ENCODE measurements around the gene ZEB2.
A peak's percentile ranks its signal among the peaks of the same experiment; 100 is the strongest.

The ZEB2 gene

DNA sequence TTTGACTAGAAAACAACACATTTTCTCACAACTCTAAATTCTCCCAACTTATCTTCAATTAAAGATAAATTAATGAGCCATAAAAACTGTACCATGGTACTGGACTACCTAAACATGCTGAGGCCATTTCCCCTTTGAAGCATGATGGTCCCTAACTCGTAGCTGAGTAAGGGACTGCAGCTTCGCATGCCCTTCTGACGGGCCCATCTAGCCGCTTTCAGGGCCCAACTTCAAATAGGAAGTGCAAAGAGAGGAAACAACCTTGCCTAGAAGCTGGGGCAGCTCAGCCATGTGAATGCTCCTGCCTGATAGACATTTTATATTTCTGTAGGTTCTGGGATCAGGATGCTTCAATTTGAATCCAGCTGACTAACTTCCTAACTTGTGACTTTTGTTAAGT, 72.4 kb downstream of the ZEB2 start:
- Histone ChIP-seq H3K9me2 (replicated peaks; ENCODE audit: low read depth, low read length) (no peaks in the 10 kb centered on the region), H4K20me1 (ENCODE audit: insufficient read depth, low read length, poor library complexity, severe bottlenecking) (no peaks in the 10 kb centered on the region), H3K9ac (ENCODE audit: low read depth, low read length, poor library complexity, severe bottlenecking) (no peak overlapping the region), H3K79me2 (ENCODE audit: insufficient read depth, low read length) (peaks cover 5% of the 10 kb centered on the region; the same call in 1 of the 2 replicates), H3K36me3 (ENCODE audit: insufficient read depth, low read length) (no peaks in the 10 kb centered on the region), H3K4me3 (ENCODE audit: low read length, poor library complexity, severe bottlenecking) (no peak overlapping the region), H3K4me2 (ENCODE audit: low read depth, low read length, poor library complexity, severe bottlenecking) (no peak overlapping the region), H2AFZ (ENCODE audit: low read length) (0 out of 2 replicates have a peak overlapping the region, but pooled peaks have one; percentile 24), H3F3A (ENCODE audit: low read depth) (no peaks in the 10 kb centered on the region), H3K27me3 (ENCODE audit: insufficient read depth, low read length, poor library complexity, severe bottlenecking) (no peaks in the 10 kb centered on the region), H3K9me3 (ENCODE audit: insufficient read depth, low read depth, low read length) (no peaks in the 10 kb centered on the region), H3K4me1 (ENCODE audit: insufficient read depth, low read length, poor library complexity, severe bottlenecking) (peaks cover 7% of the 10 kb centered on the region)
- no peak for TF ChIP-seq EZH2phosphoT487 (IDR thresholded peaks at IDR 0.05; ENCODE audit: borderline replicate concordance)
- TF ChIP-seq, protein P1, sequence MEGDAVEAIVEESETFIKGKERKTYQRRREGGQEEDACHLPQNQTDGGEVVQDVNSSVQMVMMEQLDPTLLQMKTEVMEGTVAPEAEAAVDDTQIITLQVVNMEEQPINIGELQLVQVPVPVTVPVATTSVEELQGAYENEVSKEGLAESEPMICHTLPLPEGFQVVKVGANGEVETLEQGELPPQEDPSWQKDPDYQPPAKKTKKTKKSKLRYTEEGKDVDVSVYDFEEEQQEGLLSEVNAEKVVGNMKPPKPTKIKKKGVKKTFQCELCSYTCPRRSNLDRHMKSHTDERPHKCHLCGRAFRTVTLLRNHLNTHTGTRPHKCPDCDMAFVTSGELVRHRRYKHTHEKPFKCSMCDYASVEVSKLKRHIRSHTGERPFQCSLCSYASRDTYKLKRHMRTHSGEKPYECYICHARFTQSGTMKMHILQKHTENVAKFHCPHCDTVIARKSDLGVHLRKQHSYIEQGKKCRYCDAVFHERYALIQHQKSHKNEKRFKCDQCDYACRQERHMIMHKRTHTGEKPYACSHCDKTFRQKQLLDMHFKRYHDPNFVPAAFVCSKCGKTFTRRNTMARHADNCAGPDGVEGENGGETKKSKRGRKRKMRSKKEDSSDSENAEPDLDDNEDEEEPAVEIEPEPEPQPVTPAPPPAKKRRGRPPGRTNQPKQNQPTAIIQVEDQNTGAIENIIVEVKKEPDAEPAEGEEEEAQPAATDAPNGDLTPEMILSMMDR (conservative IDR thresholded peaks at IDR 0.05; ENCODE audit: low read length): no peak

DNA sequence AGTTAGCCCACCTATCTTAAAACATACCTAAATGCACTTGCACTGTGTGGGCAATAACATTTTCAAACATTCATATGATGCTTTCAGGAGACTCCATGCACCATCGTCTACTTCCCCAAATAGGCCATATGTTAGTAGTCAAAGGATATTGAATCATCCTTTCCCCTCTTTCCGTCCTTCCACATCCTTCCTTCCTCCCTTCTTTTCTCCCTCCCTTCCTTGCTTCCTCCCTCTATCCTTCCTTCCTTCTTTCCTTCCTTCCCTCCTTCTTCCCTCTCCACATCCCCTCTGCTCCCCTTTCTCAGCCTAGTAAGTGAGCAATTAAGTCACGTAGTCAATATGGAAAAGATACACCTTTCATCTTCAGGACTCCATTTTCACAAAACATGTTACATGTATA, 73.8 kb downstream of the ZEB2 start:
- peaks cover under 1% of the 10 kb centered on the region for H3K4me1 ChIP-seq (ENCODE audit: insufficient read depth, low read length, poor library complexity, severe bottlenecking)
- H4K20me1 ChIP-seq (ENCODE audit: insufficient read depth, low read length, poor library complexity, severe bottlenecking): no peaks in the 10 kb centered on the region
- H3K9me3 ChIP-seq (ENCODE audit: insufficient read depth, low read depth, low read length): no peaks in the 10 kb centered on the region

DNA sequence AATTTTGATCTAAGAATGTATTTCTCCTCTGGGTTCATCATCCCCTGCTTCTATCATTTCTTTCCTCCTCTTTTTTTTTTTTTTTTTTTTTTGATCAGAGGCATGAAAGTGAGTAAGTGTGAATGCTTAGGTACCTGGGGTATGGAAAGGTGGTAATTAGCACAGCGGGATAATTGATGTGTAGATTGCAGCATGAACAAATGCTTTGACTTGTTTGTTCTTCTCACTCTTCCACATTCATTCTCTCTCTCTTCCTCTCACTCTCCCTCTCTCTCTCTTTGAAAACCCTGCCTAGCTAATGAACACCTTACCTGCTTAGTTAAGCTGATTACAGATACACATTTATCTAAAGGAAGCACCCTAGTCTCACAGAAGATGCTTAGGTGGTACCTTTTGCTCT, 74.7 kb downstream of the ZEB2 start:
- H4K20me1 ChIP-seq (ENCODE audit: insufficient read depth, low read length, poor library complexity, severe bottlenecking): no peaks in the 10 kb centered on the region
- H3K9ac ChIP-seq (ENCODE audit: low read depth, low read length, poor library complexity, severe bottlenecking): no peak overlapping the region
- H3K27me3 ChIP-seq (ENCODE audit: insufficient read depth, low read length, poor library complexity, severe bottlenecking): no peaks in the 10 kb centered on the region
- H3K4me3 ChIP-seq (ENCODE audit: low read length, poor library complexity, severe bottlenecking): no peak overlapping the region
- no peaks in the 10 kb centered on the region for H3K9me2 ChIP-seq (replicated peaks; ENCODE audit: low read depth, low read length)
- no peaks in the 10 kb centered on the region for H3F3A ChIP-seq (ENCODE audit: low read depth)
- H3K79me2 ChIP-seq (ENCODE audit: insufficient read depth, low read length): peaks cover 10% of the 10 kb centered on the region; the same call in 1 of the 2 replicates
- no peaks in the 10 kb centered on the region for H3K36me3 ChIP-seq (ENCODE audit: insufficient read depth, low read length)
- H3K4me1 ChIP-seq (ENCODE audit: insufficient read depth, low read length, poor library complexity, severe bottlenecking): peaks cover 3% of the 10 kb centered on the region
- no peak overlapping the region for H3K4me2 ChIP-seq (ENCODE audit: low read depth, low read length, poor library complexity, severe bottlenecking)
- H2AFZ ChIP-seq (ENCODE audit: low read length): no peak overlapping the region
- TF ChIP-seq, protein P1 (conservative IDR thresholded peaks at IDR 0.05; ENCODE audit: low read length): no peak
- TF ChIP-seq EZH2phosphoT487 (IDR thresholded peaks at IDR 0.05; ENCODE audit: borderline replicate concordance): no peak
- H3K9me3 ChIP-seq (ENCODE audit: insufficient read depth, low read depth, low read length): no peaks in the 10 kb centered on the region

More for the DNA sequence above, 73.8 kb downstream of the ZEB2 start:
- Histone ChIP-seq H3K9me2 (replicated peaks; ENCODE audit: low read depth, low read length) (no peaks in the 10 kb centered on the region), H3K36me3 (ENCODE audit: insufficient read depth, low read length) (no peaks in the 10 kb centered on the region), H3K4me3 (ENCODE audit: low read length, poor library complexity, severe bottlenecking) (no peak overlapping the region), H3K27me3 (ENCODE audit: insufficient read depth, low read length, poor library complexity, severe bottlenecking) (no peaks in the 10 kb centered on the region), H3K79me2 (ENCODE audit: insufficient read depth, low read length) (peaks cover 10% of the 10 kb centered on the region; the same call in 1 of the 2 replicates), H3K9ac (ENCODE audit: low read depth, low read length, poor library complexity, severe bottlenecking) (no peak overlapping the region), H2AFZ (ENCODE audit: low read length) (no peak overlapping the region), H3K4me2 (ENCODE audit: low read depth, low read length, poor library complexity, severe bottlenecking) (no peak overlapping the region), H3F3A (ENCODE audit: low read depth) (no peaks in the 10 kb centered on the region)
- TF ChIP-seq EZH2phosphoT487 (IDR thresholded peaks at IDR 0.05; ENCODE audit: borderline replicate concordance): no peak
- TF ChIP-seq, protein P1 (conservative IDR thresholded peaks at IDR 0.05; ENCODE audit: low read length): no peak

All from Loucy (cell line).